ACC112 (cell line): ENCODE data around the gene FUZ.

ENCODE experiments used
- H2AFZ ChIP-seq: fragments of 200-600 bp; sonication (generic); one replicate; pipeline ENCODE4 v1.6.0; 2017; ENCODE audit warnings: antibody characterized with exemption, low read length; ENCODE audit not compliant: unreplicated experiment
- H3K27ac ChIP-seq: fragments of 200-600 bp; sonication (generic); 2 replicates; pipeline ENCODE4 v1.5.1; 2014; ENCODE audit warnings: low read depth, mild to moderate bottlenecking, antibody characterized with exemption, low read length, moderate library complexity
- H3K27me3 ChIP-seq: fragments of 200-600 bp; sonication (generic); 2 replicates; pipeline ENCODE4 v1.6.1; 2014; ENCODE audit warnings: mild to moderate bottlenecking, antibody characterized with exemption, low read length, moderate library complexity, mixed read lengths; ENCODE audit not compliant: insufficient read depth
- H3K36me3 ChIP-seq: fragments of 200-600 bp; sonication (generic); 2 replicates; pipeline ENCODE4 v1.6.1; 2016; ENCODE audit warnings: mild to moderate bottlenecking, antibody characterized with exemption, low read length, moderate library complexity, mixed read lengths; ENCODE audit not compliant: insufficient read depth
- H3K4me1 ChIP-seq: fragments of 200-600 bp; sonication (generic); one replicate; pipeline ENCODE4 v1.6.1; 2016; ENCODE audit warnings: low read length, mixed read lengths; ENCODE audit not compliant: insufficient read depth, unreplicated experiment, control insufficient read depth
- H3K4me3 ChIP-seq: fragments of 200-600 bp; sonication (generic); 2 replicates; pipeline ENCODE4 v1.5.1; 2014; ENCODE audit warnings: mild to moderate bottlenecking, low read depth, low read length
- H3K79me2 ChIP-seq: fragments of 200-600 bp; sonication (generic); one replicate; pipeline ENCODE4 v1.6.0; 2016; ENCODE audit warnings: low read length; ENCODE audit not compliant: control insufficient read depth, unreplicated experiment, insufficient read depth

Gene FUZ

GRCh38 chr19:49766007-49766929 lies 46.8 kb downstream of the FUZ start:
- Histone ChIP-seq H3K4me1 (peaks cover 11% of the 10 kb centered on the region), H3K4me3 (peak overlapping the region; percentile 71), H3K36me3 (no peaks in the 10 kb centered on the region), H2AFZ (no peak overlapping the region), H3K27me3 (no peaks in the 10 kb centered on the region), H3K79me2 (peaks cover 39% of the 10 kb centered on the region), H3K27ac (peak overlapping the region; percentile 98)

GRCh38 chr19:49764341-49764740 lies 48.8 kb downstream of the FUZ start:
- Histone ChIP-seq H3K79me2 (peaks cover 23% of the 10 kb centered on the region), H3K27me3 (no peaks in the 10 kb centered on the region), H3K36me3 (no peaks in the 10 kb centered on the region), H3K27ac (no peak overlapping the region), H2AFZ (no peak overlapping the region), H3K4me3 (no peak overlapping the region), H3K4me1 (peaks cover 11% of the 10 kb centered on the region)

GRCh38 chr19:49763230-49763629 lies 49.9 kb downstream of the FUZ start, which contains the start of gene TSKS:
TSS of gene TSKS (minus strand) at chr19:49763306. CDS start at chr19:49763247, 59 bp downstream.
- no peak within 1 kb of the TSS for H3K4me3 ChIP-seq
- no peak within 1 kb of the TSS for H2AFZ ChIP-seq
- no peak within 1 kb of the TSS for H3K27ac ChIP-seq

GRCh38 chr19:49761625-49762311 lies 51.3 kb downstream of the FUZ start:
- Histone ChIP-seq H3K36me3 (no peaks in the 10 kb centered on the region), H3K4me3 (no peak overlapping the region), H3K27ac (peak overlapping the region; percentile 34), H3K4me1 (peaks cover 7% of the 10 kb centered on the region), H2AFZ (peak overlapping the region; percentile 77), H3K27me3 (no peaks in the 10 kb centered on the region), H3K79me2 (no peaks in the 10 kb centered on the region)

More at GRCh38 chr19:49763230-49763629, 49.9 kb downstream of the FUZ start, which contains the start of gene TSKS:
- Histone ChIP-seq H3K27me3 (no peaks in the 10 kb centered on the region), H3K79me2 (peaks cover 13% of the 10 kb centered on the region), H3K36me3 (no peaks in the 10 kb centered on the region), H3K4me1 (peaks cover 8% of the 10 kb centered on the region)

GRCh38 chr19:49761249-49761624 lies 51.9 kb downstream of the FUZ start:
- peak overlapping the region; percentile 34 for H3K27ac ChIP-seq
- no peaks in the 10 kb centered on the region for H3K36me3 ChIP-seq
- no peak overlapping the region for H3K4me3 ChIP-seq
- H3K4me1 ChIP-seq: peaks cover 7% of the 10 kb centered on the region
- no peak overlapping the region for H2AFZ ChIP-seq
- no peaks in the 10 kb centered on the region for H3K27me3 ChIP-seq
- no peaks in the 10 kb centered on the region for H3K79me2 ChIP-seq

- Histone ChIP-seq H3K79me2 (no peaks in the 10 kb centered on the region), H2AFZ (no peak overlapping the region), H3K27ac (no peak overlapping the region), H3K4me3 (no peak overlapping the region), H3K27me3 (no peaks in the 10 kb centered on the region), H3K4me1 (peaks cover 7% of the 10 kb centered on the region), H3K36me3 (no peaks in the 10 kb centered on the region)
These were observed 54.8 kb downstream of the FUZ start for GRCh38 chr19:49758292-49758691.
